Measurements from ENCODE around the gene UGT3A1. TPM values are rescaled to one million over a fixed set of nuclear protein-coding genes. Genes with fewer than 3 reads are reported as not detected.
A peak's percentile ranks its signal among the peaks of the same experiment; 100 is the strongest.
"Not testable (repeated sequence)": the region's sequence is repeated elsewhere in the genome, so short reads cannot be mapped to it uniquely, and the experiment has no call there.

The UGT3A1 gene, protein sequence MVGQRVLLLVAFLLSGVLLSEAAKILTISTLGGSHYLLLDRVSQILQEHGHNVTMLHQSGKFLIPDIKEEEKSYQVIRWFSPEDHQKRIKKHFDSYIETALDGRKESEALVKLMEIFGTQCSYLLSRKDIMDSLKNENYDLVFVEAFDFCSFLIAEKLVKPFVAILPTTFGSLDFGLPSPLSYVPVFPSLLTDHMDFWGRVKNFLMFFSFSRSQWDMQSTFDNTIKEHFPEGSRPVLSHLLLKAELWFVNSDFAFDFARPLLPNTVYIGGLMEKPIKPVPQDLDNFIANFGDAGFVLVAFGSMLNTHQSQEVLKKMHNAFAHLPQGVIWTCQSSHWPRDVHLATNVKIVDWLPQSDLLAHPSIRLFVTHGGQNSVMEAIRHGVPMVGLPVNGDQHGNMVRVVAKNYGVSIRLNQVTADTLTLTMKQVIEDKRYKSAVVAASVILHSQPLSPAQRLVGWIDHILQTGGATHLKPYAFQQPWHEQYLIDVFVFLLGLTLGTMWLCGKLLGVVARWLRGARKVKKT
- total RNA-seq (2014; rRNA removed; shearing (Covaris generic)) (not detected in 2 replicates), total RNA-seq (2022) (not detected in 2 replicates), Bru-seq, nascent RNA (percentile 5 among the genes with signal in this experiment), BruChase-seq, experiment 1, labeled RNA remaining after a 6-hour chase (not detected), BruChase-seq, experiment 2, labeled RNA remaining after a 2-hour chase (not detected)
- long read RNA-seq, result 0 reads

- ChIA-PET CTCF (ENCODE audit: unreplicated experiment) (no interaction called here), POLR2A (interaction anchor here (0.5 to 0.8 kb wide), 2 partner anchors 303 to 515 kb away, joined by 3 to 4 read pairs; no protein-coding TSS in a partner anchor)
- Histone ChIP-seq H3K36me3 (ENCODE audit: insufficient read depth, low read length) (no peaks in the 10 kb centered on the region), H3K9me2 (ENCODE audit: insufficient read depth, low read length) (no peaks in the 10 kb centered on the region), H3K4me1 (ENCODE audit: insufficient read depth, low read length, poor library complexity, severe bottlenecking) (no peaks in the 10 kb centered on the region), H3K4me2 (ENCODE audit: low read length) (no peak within 1 kb of the TSS), H3K79me2 (ENCODE audit: insufficient read depth, low read depth, low read length) (no peaks in the 10 kb centered on the region), H3K27ac (ENCODE audit: low read depth, low read length, poor library complexity, severe bottlenecking) (no peak within 1 kb of the TSS), H3K9me3 (ENCODE audit: low read length) (no peaks in the 10 kb centered on the region), H2AFZ (ENCODE audit: low read length) (no peak within 1 kb of the TSS), H3K4me3 (ENCODE audit: low read depth, low read length, poor library complexity, severe bottlenecking) (no peak within 1 kb of the TSS), H4K20me1 (ENCODE audit: insufficient read depth, low read length) (no peaks in the 10 kb centered on the region)
- no TSS peak for BruUV-seq (replicated peaks)
- intact Hi-C loops (cut with micrococcal nuclease; ENCODE audit: unreplicated experiment), result no loop called here
- no peak for DNase-seq (ENCODE audit: low spot score)
- TF ChIP-seq, protein P1, sequence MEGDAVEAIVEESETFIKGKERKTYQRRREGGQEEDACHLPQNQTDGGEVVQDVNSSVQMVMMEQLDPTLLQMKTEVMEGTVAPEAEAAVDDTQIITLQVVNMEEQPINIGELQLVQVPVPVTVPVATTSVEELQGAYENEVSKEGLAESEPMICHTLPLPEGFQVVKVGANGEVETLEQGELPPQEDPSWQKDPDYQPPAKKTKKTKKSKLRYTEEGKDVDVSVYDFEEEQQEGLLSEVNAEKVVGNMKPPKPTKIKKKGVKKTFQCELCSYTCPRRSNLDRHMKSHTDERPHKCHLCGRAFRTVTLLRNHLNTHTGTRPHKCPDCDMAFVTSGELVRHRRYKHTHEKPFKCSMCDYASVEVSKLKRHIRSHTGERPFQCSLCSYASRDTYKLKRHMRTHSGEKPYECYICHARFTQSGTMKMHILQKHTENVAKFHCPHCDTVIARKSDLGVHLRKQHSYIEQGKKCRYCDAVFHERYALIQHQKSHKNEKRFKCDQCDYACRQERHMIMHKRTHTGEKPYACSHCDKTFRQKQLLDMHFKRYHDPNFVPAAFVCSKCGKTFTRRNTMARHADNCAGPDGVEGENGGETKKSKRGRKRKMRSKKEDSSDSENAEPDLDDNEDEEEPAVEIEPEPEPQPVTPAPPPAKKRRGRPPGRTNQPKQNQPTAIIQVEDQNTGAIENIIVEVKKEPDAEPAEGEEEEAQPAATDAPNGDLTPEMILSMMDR (conservative IDR thresholded peaks at IDR 0.05; ENCODE audit: low read length), result no peak
- no peak for TF ChIP-seq EZH2phosphoT487 (IDR thresholded peaks at IDR 0.05; ENCODE audit: borderline replicate concordance, low read depth, low read length)
These were observed at the start of gene UGT3A1 for GRCh38 chr5:35990941-35991611. Gene UGT3A1, minus strand, starts transcription at chr5:35991390. Its CDS starts 150 bp downstream, at chr5:35991240.

DNA sequence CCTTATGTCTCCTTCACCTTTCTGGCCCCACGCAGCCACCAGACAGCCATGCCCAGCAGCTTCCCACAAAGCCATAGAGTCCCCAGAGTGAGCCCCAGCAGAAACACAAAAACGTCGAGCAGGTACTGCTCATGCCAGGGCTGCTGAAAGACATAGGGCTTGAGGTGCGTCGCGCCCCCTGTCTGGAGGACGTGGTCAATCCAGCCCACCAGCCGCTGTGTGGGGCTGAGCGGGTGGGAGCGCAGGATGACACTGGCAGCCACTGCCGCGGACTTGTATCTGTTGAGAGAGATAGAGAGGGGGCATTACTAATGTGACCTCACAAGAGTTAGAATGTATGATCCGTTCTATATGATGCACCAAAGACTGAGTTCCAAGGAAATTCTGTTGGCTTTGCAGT is 44.5 kb upstream of the UGT3A1 start:
- Histone ChIP-seq H3K4me3 (ENCODE audit: low read depth, low read length, poor library complexity, severe bottlenecking) (no peak overlapping the region), H3K9me3 (ENCODE audit: low read length) (no peaks in the 10 kb centered on the region), H3K27ac (ENCODE audit: low read depth, low read length, poor library complexity, severe bottlenecking) (no peak overlapping the region), H3K79me2 (ENCODE audit: insufficient read depth, low read depth, low read length) (no peaks in the 10 kb centered on the region), H3K9me2 (ENCODE audit: insufficient read depth, low read length) (no peaks in the 10 kb centered on the region), H2AFZ (ENCODE audit: low read length) (no peak overlapping the region), H4K20me1 (ENCODE audit: insufficient read depth, low read length) (no peaks in the 10 kb centered on the region), H3K4me2 (ENCODE audit: low read length) (no peak overlapping the region), H3K4me1 (ENCODE audit: insufficient read depth, low read length, poor library complexity, severe bottlenecking) (no peaks in the 10 kb centered on the region), H3K36me3 (ENCODE audit: insufficient read depth, low read length) (no peaks in the 10 kb centered on the region)
- no peak for TF ChIP-seq EZH2phosphoT487 (IDR thresholded peaks at IDR 0.05; ENCODE audit: borderline replicate concordance, low read depth, low read length)
- TF ChIP-seq, protein P1 (conservative IDR thresholded peaks at IDR 0.05; ENCODE audit: low read length), result no peak
- CTCF ChIA-PET (ENCODE audit: unreplicated experiment), result no interaction called here
- no peak for DNase-seq (ENCODE audit: low spot score)
- intact Hi-C loops (cut with micrococcal nuclease; ENCODE audit: unreplicated experiment), result no loop called here
- BruUV-seq (replicated peaks), result no TSS peak
- POLR2A ChIA-PET, result no interaction called here

GRCh38 chr5:36034536-36035134 is 43.4 kb upstream of the UGT3A1 start:
- intact Hi-C loops (cut with micrococcal nuclease; ENCODE audit: unreplicated experiment); H3K4me1 ChIP-seq (ENCODE audit: insufficient read depth, low read length, poor library complexity, severe bottlenecking); H3K9me3 ChIP-seq (ENCODE audit: low read length); BruUV-seq (replicated peaks); H3K79me2 ChIP-seq (ENCODE audit: insufficient read depth, low read depth, low read length); H4K20me1 ChIP-seq (ENCODE audit: insufficient read depth, low read length); H3K4me3 ChIP-seq (ENCODE audit: low read depth, low read length, poor library complexity, severe bottlenecking); H3K9me2 ChIP-seq (ENCODE audit: insufficient read depth, low read length); CTCF ChIA-PET (ENCODE audit: unreplicated experiment); H2AFZ ChIP-seq (ENCODE audit: low read length); H3K36me3 ChIP-seq (ENCODE audit: insufficient read depth, low read length); H3K27ac ChIP-seq (ENCODE audit: low read depth, low read length, poor library complexity, severe bottlenecking); DNase-seq (ENCODE audit: low spot score); H3K4me2 ChIP-seq (ENCODE audit: low read length): not testable (repeated sequence)
- POLR2A ChIA-PET, result interaction anchor here (0.5 kb wide), 1 partner anchor 1430 kb away, joined by 4 read pairs; no protein-coding TSS in a partner anchor

Data from OCI-LY7 (cell line).